DND-41 (cell line): ENCODE results near the gene MAPKAPK2.

Experiments used
- ATAC-seq: fragments of 200-7000 bp; cut with Tn5 transposase; 3 replicates; pipeline ENCODE4 v1.9.1; 2021; ENCODE audit warnings: low read depth; ENCODE audit not compliant: insufficient read depth
- DNase-seq: peaks from one replicate; pipeline ENCODE4 v3.0.0-alpha.2; 2020
- H2AFZ ChIP-seq: 2 replicates; pipeline ENCODE4 v1.6.0; 2012; ENCODE audit warnings: low read depth, low read length
- H3K27ac ChIP-seq: 2 replicates; pipeline ENCODE4 v1.5.1; 2012; ENCODE audit warnings: low read length, inconsistent platforms
- H3K27me3 ChIP-seq: fragments of 200-600 bp; sonication (generic); 2 replicates; pipeline ENCODE4 v1.6.0; 2012; ENCODE audit warnings: low read length, mild to moderate bottlenecking, inconsistent platforms; ENCODE audit not compliant: insufficient read depth, poor library complexity
- H3K36me3 ChIP-seq: 2 replicates; pipeline ENCODE4 v1.5.1; 2012; ENCODE audit warnings: low read length, inconsistent platforms; ENCODE audit not compliant: insufficient read depth
- H3K4me1 ChIP-seq: 2 replicates; pipeline ENCODE4 v1.5.1; 2012; ENCODE audit warnings: mild to moderate bottlenecking, low read length; ENCODE audit not compliant: insufficient read depth
- H3K4me2 ChIP-seq: 2 replicates; pipeline ENCODE4 v1.6.0; 2012; ENCODE audit warnings: mild to moderate bottlenecking, moderate library complexity, low read length, inconsistent platforms; ENCODE audit not compliant: insufficient read depth
- H3K4me3 ChIP-seq, 2 experiments: fragments of 200-600 bp in 1 of 2; shearing (Covaris generic) in 1 of 2; 2 replicates each; pipeline ENCODE4 v1.5.1; 2012 to 2016; ENCODE audit warnings: inconsistent platforms in 2 of 2, low read length in 2 of 2, mild to moderate bottlenecking in 2 of 2, low read depth in 1 of 2, moderate library complexity in 1 of 2
- H3K79me2 ChIP-seq: 2 replicates; pipeline ENCODE4 v1.6.0; 2012; ENCODE audit warnings: low read length, inconsistent platforms; ENCODE audit not compliant: insufficient read depth
- H3K9ac ChIP-seq: 2 replicates; pipeline ENCODE4 v1.6.0; 2012; ENCODE audit warnings: low read depth, mild to moderate bottlenecking, inconsistent platforms, low read length, moderate library complexity
- H3K9me3 ChIP-seq: 2 replicates; pipeline ENCODE4 v1.5.1; 2012; ENCODE audit warnings: low read length, moderate library complexity, mild to moderate bottlenecking, inconsistent platforms; ENCODE audit not compliant: insufficient read depth, severe bottlenecking
- H4K20me1 ChIP-seq: 2 replicates; pipeline ENCODE4 v1.6.0; 2012; ENCODE audit warnings: low read length; ENCODE audit not compliant: insufficient read depth
- CTCF ChIP-seq: IDR thresholded peaks from 2 replicates; pipeline ENCODE4 v1.5.1; 2012; ENCODE audit warnings: borderline replicate concordance, low read length, moderate library complexity, mild to moderate bottlenecking; ENCODE audit not compliant: poor library complexity, severe bottlenecking; ENCODE audit errors: extremely low read depth
- EZH2 ChIP-seq: IDR thresholded peaks from 3 replicates; pipeline ENCODE4 v1.6.1; 2012; ENCODE audit warnings: borderline replicate concordance, low read depth, mild to moderate bottlenecking, moderate library complexity, low read length, inconsistent platforms; ENCODE audit not compliant: severe bottlenecking

MAPKAPK2 gene

GRCh38 chr1:206699000-206699586, 14.4 kb downstream of the MAPKAPK2 start:
- TF ChIP-seq CTCF (no peak), EZH2 (no peak)
- H3K27me3 ChIP-seq: no peaks in the 10 kb centered on the region
- H3K4me3 ChIP-seq: no peak overlapping the region
- 0 out of 2 replicates have a peak, but pooled peaks cover 3% of the 10 kb centered on the region for H3K36me3 ChIP-seq
- ATAC-seq (no peak), DNase-seq (no peak)
- H3K4me2 ChIP-seq: no peak overlapping the region
- H3K4me1 ChIP-seq: no peaks in the 10 kb centered on the region
- peaks cover 62% of the 10 kb centered on the region for H4K20me1 ChIP-seq
- H3K9me3 ChIP-seq: no peaks in the 10 kb centered on the region
- no peak overlapping the region for H2AFZ ChIP-seq
- no peak overlapping the region for H3K27ac ChIP-seq
- no peak overlapping the region for H3K9ac ChIP-seq
- H3K79me2 ChIP-seq: peaks cover 54% of the 10 kb centered on the region; the same call in 1 of the 2 replicates

DNA sequence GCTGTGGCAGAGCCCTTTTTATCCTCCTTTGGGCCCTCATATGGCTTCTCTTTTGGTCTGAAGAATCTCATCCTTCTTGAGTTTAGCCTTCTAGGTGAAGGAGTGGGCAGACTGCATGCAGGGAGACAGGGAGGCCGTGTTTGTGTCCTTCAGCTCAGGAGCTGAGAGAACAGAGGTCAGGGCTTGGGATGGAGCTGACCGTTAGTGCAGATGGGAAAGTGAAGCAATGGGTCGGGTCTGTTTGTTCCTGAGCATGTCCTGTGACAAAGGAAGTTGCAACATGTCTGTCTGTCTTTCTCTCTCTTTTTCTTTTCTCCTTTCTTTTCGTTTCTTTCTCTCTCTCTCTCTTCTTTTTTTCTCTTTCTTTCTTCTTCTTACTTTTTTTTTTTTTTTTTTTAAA, 14.9 kb downstream of the MAPKAPK2 start:
- H4K20me1 ChIP-seq: peaks cover 62% of the 10 kb centered on the region
- TF ChIP-seq EZH2 (no peak), CTCF (no peak)

GRCh38 chr1:206700445-206701036, 15.8 kb downstream of the MAPKAPK2 start:
- no peaks in the 10 kb centered on the region for H3K9me3 ChIP-seq
- no peak overlapping the region for H3K4me2 ChIP-seq
- peaks cover 63% of the 10 kb centered on the region for H4K20me1 ChIP-seq
- H3K27ac ChIP-seq: no peak overlapping the region
- ATAC-seq (no peak), DNase-seq (no peak)
- H3K9ac ChIP-seq: no peak overlapping the region
- H2AFZ ChIP-seq: no peak overlapping the region
- H3K36me3 ChIP-seq: 0 out of 2 replicates have a peak, but pooled peaks cover 3% of the 10 kb centered on the region
- no peaks in the 10 kb centered on the region for H3K4me1 ChIP-seq
- peaks cover 58% of the 10 kb centered on the region for H3K79me2 ChIP-seq
- no peak overlapping the region for H3K4me3 ChIP-seq
- no peaks in the 10 kb centered on the region for H3K27me3 ChIP-seq
- TF ChIP-seq EZH2 (no peak), CTCF (no peak)

More for the DNA sequence above, 14.9 kb downstream of the MAPKAPK2 start:
- peaks cover 54% of the 10 kb centered on the region; the same call in 1 of the 2 replicates for H3K79me2 ChIP-seq
- no peak for DNase-seq
- H3K36me3 ChIP-seq: 0 out of 2 replicates have a peak, but pooled peaks cover 3% of the 10 kb centered on the region
- no peak overlapping the region for H2AFZ ChIP-seq
- H3K4me2 ChIP-seq: no peak overlapping the region
- no peak for ATAC-seq
- no peaks in the 10 kb centered on the region for H3K27me3 ChIP-seq
- no peak overlapping the region for H3K9ac ChIP-seq
- H3K9me3 ChIP-seq: no peaks in the 10 kb centered on the region
- H3K4me3 ChIP-seq: no peak overlapping the region
- H3K4me1 ChIP-seq: no peaks in the 10 kb centered on the region
- no peak overlapping the region for H3K27ac ChIP-seq
